Fibroblast of the conjunctiva (primary cell): ENCODE results near the gene CTIF.
"Not testable (repeated sequence)": the region's sequence is repeated elsewhere in the genome, so short reads cannot be mapped to it uniquely, and the experiment has no call there.

Experiments used
- DNase-seq: peaks from one replicate; pipeline ENCODE4 v3.0.0-alpha.2; 2010; ENCODE audit warnings: low read depth

CTIF gene

GRCh38 chr18:48538531-48539405 lies at the start of gene CTIF:
TSS of gene CTIF (plus strand) at chr18:48539031. CDS start at chr18:48619566, 80,535 bp downstream.
- DNase-seq, result peak; percentile 96

DNA sequence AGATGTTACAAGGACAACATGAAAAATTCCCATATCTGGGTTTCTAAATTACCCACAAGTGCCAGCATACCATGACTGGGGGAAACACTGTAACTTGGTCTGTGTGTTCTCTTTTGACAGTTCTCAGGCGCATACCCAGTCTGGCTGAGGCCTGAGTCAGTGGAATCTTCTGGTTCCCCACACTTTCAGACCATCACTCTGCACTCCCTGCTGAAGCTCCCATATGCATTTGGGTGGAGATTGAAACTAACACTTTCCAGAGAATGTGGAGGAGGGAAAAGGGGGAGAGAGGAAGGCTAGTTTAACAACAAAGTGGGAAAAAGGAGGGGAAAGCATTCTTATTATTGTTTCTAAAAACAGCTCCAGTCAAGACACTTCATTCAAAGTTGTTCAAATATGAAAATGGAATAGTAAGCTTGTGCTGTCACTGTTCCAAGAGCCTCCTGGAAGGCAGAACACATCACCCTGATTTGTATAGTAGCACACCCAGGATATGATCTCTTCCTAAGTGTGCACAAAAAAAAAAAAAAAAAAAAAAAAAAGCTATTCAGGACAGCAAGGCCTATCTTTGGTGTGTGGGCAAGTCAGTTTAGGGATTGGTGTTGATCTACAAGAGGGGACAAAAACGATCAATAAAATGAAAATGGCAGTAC lies 48.1 kb upstream of the CTIF start:
- DNase-seq, result no peak

DNA sequence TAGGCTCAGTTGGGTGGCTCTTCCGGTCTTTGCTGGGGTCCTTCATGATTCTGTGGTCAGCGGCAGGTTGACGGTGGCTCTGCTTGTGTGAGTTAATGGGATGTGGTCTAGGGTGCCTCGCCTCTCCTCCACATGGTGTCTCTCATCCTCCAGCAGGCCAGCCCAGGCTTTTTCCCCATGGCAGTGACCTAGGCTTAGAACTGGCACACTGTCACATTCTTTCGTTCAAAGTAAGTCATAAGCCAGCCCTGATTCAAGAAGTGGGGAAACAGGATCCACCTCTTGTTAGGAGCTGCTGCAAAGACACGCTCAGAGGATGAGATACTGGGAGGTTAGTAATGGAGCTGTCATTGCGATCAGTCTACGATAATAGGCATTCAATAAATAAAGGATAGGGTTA lies 46.0 kb upstream of the CTIF start:
- no peak for DNase-seq

DNA sequence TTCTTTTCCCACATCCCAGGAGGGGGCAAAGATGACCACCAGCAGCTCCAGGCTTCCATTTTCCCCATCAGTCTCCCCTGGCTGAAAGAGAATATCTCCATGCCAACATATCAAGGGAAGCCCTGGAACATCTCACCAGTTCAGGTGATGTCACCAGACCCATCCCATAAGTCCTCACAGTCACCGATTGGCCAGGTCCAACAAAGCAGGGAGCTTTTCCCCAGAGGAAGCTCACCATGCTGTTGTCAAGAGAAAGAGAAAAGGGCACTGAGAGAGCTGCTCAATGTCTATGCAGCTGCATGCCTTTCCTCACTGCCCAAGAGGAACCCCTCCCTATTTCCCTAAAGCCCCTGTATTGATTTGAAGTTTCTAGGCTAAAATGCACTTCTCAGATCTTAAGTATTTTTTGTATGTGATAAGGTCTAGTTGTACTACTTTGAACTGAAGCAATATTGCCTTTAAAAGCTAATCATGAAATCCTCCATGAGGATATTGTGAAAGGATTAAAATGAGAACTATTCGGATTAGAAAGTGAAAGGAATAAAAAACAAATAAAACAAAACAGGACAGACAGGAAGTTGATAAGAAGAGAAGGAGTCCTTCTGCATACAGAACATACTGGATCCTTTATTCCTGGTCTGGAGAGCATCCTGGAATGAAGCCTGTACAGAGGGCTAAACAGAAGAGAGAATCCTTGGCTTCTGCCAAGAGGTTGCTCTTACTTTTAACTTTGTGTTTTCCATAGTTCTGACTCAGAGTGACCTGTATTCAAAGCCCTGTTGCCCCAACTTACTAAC lies 45.2 kb upstream of the CTIF start:
- DNase-seq, result no peak

- DNase-seq, result no peak
Observed at GRCh38 chr18:48497863-48498262, 41.0 kb upstream of the CTIF start.

- no peak for DNase-seq
Observed at GRCh38 chr18:48500517-48500916, 38.3 kb upstream of the CTIF start.

DNA sequence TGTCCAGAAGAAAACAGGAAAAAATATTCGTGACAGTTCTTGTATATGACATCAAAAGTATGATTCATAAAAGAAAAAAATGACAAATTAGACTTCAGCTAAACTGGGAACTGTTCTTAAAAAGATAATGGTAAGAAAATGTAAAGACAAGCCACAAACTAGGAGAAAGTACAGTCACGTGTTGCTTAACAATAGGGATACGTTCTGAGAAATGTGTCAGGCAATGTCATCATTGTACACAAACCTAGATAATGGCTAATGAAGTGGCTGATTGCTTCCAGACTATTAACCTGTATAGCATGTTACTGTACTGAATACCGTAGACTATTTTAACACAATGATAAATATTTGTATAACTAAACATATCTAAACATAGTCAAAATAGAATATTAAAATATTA lies 35.9 kb upstream of the CTIF start:
- no peak for DNase-seq

GRCh38 chr18:48504819-48505218 lies 34.0 kb upstream of the CTIF start:
- DNase-seq, result no peak

- DNase-seq, result not testable (repeated sequence)
Observed at GRCh38 chr18:48506983-48507568, 31.8 kb upstream of the CTIF start.

DNA sequence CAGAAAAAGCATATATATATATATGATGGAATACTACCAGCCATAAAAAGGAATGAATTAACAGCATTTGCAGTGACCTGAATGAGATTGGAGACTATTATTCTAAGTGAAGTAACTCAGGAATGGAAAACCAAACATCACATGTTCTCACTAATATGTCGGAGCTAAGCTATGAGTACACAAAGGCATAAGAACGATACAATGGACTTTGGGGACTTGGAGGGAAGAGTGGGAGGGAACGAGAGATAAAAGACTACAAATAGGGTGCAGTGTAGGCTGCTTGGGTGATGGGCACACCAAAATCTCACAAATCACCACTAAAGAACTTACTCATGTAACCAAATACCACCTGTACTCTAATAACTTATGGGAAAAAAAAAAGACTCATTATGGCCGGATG lies 26.3 kb upstream of the CTIF start:
- DNase-seq, result not testable (repeated sequence)

DNA sequence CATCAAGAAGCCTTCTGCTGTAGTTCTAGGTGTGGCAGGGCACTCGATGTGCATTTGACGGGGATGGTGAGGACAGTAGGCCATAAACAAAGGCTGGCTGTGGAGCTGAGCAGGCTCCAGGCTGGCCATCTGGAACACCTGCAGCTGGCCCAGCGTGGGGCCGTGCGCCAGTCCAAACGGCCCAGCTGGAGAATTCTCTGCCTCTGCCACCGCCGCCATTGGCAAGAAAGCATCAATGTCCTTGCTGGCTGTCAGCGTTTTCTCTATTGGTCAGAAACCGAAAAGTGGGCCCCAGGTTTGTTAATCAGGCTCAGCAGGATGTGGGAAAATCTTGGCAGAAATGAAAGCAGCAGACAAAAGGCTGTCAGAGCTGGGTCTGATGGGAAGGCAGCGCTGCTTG lies 24.0 kb upstream of the CTIF start:
- DNase-seq, result no peak

DNA sequence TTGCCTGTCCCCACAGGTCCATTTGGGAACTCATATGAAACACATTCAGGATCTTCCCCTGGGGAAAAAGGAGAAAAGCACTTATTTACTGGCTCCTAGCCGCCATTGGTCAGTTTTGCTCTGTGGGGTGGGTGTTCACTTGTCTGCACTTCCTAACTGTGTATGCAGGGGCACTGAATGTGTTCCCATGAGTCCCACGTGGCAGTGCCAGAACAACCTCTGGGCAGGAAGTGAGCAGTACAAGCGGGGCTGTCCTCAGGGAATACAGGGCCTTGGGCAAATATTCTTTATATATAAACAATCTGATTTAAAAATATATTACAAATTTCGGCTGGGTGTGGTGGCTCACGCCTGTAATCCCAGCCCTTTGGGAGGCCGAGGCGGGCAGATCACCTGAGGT lies 21.8 kb upstream of the CTIF start:
- DNase-seq, result no peak

DNA sequence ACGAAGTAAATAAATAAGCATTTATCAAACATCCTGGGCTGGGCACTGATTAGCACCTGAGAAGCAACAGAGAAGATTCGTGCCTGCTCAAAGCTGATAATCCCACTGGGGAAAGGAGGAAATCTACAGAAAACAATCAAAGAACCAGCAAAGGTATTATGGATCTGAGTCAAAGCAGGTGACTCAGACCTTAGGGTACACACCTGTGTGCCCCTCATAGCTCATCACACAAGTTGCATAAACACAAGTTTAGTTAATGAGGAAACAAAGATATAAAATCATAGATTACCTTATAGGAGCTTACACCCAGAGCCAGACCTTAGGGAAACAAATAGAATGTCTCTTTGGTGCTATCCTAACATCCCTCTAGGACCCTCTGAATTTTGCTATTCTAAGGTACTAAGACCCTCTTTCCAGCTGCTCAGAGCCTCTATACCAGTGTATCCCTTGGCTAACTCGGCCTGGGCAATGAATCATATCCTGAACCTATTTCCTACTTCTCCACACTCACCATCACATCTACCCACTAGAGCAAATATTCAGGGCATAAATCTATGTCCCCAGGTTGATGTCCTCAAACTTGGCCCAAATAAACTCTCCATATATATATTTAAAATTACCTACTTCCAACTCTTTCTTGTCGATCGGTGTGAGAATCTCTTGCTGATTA lies 19.3 kb upstream of the CTIF start:
- DNase-seq, result no peak

DNA sequence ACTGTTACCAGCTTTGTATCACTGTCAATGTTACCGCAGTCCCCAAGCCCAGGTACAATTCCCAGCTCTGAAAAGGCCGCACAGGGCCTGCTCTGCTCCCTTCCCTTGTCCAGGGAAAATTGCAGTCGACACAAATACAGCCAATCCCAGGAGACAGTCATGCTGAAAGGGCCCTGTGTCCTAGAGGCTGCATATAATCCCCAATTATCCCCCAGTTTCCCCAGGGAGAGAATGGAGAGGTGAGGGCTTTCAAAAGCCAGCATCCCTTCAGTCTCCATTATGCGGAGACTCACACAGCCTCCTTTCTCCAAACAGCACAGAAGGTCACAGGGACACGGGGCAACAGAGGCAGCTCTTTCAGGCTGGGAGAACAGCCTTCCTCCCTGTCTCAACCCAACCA lies 17.1 kb upstream of the CTIF start:
- DNase-seq, result no peak

- DNase-seq, result no peak
Observed at GRCh38 chr18:48525671-48526070, 13.2 kb upstream of the CTIF start.

GRCh38 chr18:48527461-48527860 lies 11.4 kb upstream of the CTIF start:
- no peak for DNase-seq

GRCh38 chr18:48528861-48529260 lies 10.0 kb upstream of the CTIF start:
- DNase-seq, result no peak

DNA sequence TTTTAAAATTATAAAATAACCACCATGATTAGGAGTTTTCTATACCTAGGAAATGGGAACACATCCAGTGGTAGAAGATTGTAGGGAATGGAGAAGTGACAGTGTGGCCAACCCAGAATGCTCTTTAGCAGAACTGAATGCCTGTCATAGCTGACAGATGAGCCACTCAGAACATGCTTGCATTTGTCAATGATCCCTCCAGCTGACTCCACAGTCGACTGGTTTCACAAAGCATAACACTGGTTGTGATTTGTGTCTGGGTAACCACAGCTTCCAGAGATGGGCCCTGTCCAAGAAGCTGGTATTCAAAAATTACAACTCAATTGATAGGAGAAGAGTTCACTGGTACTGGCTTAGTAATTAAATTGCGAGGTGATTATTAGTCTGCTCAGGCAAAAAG lies 9.0 kb upstream of the CTIF start:
- DNase-seq, result no peak

DNA sequence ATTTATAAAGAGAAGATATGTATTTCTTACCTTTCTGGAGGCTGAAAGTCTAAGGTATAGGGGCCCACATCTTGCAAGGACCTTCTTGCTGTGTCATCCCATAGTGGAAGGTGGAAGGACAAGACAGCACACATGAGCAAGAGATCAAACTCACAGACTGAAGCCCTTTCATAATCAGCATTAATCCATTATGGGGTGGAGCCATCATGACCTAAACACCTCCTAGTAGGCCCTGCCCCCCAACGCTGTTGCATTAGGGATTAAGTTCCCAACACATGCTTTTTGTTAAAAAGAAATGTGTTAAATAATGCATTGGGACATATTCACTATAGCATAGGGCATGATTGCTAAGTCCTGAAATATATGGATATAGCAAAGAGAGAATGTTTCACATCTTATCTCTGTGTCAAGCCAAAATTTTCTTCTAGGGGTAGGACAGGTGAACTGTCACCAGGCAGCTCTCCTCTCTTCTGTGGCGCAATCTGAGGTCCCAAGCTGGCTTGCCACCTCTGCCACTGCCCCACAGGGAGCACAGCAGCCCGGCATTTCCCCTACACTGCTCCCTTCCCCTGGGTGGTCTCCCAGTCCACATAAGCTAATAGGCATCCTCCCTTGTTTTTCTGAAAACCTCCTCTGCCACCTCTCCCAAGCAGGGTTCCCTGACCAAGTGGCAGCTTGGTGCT lies 8.3 kb upstream of the CTIF start:
- no peak for DNase-seq

DNA sequence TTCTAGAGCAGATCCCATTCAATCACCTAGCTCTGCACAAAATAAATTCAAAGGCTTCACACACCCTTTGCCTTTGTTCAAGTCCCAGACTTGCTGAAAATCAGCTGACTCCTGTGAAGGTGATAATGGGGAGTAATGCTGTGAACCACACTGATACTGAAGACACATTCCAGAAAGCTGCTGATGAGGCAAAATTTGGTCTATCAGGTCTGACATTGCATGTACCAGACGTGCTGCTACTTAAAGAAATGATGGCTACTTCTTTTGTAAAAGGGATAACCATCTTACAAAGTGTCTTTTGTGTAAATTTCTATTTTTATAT lies 7.8 kb upstream of the CTIF start:
- DNase-seq, result no peak

- no peak for DNase-seq
Observed at GRCh38 chr18:48531908-48532307, 6.9 kb upstream of the CTIF start.
